Fibroblast of lung (primary cell): ENCODE measurements around the gene PPP1R3D.

Experiments used
- EZH2 ChIP-seq: IDR thresholded peaks from 2 replicates; pipeline ENCODE4 v1.5.1; 2012; ENCODE audit warnings: low read length, control low read depth, mild to moderate bottlenecking; ENCODE audit errors: missing control alignments
- TF ChIP-seq, protein P1 (sequence below), 2 donors: IDR thresholded peaks in 1 of 2; conservative IDR thresholded peaks in 1 of 2; 1 replicate in 1 of 2; 2 replicates in 1 of 2; pipeline ENCODE4 v1.5.1; 2011 to 2012; ENCODE audit warnings: low read length in 2 of 2, control low read depth in 1 of 2, inconsistent platforms in 1 of 2, low read depth in 1 of 2, mild to moderate bottlenecking in 1 of 2

GRCh38 chr20:59903621-59904020 is 36.5 kb downstream of the PPP1R3D start:
- TF ChIP-seq, protein P1, sequence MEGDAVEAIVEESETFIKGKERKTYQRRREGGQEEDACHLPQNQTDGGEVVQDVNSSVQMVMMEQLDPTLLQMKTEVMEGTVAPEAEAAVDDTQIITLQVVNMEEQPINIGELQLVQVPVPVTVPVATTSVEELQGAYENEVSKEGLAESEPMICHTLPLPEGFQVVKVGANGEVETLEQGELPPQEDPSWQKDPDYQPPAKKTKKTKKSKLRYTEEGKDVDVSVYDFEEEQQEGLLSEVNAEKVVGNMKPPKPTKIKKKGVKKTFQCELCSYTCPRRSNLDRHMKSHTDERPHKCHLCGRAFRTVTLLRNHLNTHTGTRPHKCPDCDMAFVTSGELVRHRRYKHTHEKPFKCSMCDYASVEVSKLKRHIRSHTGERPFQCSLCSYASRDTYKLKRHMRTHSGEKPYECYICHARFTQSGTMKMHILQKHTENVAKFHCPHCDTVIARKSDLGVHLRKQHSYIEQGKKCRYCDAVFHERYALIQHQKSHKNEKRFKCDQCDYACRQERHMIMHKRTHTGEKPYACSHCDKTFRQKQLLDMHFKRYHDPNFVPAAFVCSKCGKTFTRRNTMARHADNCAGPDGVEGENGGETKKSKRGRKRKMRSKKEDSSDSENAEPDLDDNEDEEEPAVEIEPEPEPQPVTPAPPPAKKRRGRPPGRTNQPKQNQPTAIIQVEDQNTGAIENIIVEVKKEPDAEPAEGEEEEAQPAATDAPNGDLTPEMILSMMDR (conservative IDR thresholded peaks at IDR 0.05 in 1 of 2, IDR thresholded peaks at IDR 0.05 in 1 of 2; ENCODE audit: low read depth in 1 of 2, low read length in 2 of 2): no peak
- no peak for TF ChIP-seq EZH2
